ENCODE data around the gene HEMK1.

HEMK1 gene

DNA sequence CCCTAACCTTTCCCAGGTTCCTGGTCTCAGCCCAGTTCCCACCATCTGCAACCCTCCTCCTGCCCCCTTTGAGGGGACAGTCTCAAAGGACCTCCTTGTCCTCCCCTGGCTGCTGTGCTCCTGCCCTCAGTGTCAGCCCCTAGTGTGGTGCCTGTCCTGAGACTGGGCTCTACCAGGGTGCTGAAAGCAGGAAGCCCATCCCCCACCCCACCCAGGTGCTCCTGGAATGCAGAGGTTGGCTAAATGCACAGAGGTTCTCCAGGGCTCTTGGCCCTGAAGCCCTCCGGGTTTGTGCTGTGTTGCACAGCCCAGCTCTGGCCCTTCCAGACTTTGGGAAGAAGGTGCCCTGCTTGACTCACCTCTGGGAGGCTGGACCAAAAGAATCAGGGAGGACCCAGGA is 23.5 kb upstream of the HEMK1 start:
- DNase-seq: no peak

DNA sequence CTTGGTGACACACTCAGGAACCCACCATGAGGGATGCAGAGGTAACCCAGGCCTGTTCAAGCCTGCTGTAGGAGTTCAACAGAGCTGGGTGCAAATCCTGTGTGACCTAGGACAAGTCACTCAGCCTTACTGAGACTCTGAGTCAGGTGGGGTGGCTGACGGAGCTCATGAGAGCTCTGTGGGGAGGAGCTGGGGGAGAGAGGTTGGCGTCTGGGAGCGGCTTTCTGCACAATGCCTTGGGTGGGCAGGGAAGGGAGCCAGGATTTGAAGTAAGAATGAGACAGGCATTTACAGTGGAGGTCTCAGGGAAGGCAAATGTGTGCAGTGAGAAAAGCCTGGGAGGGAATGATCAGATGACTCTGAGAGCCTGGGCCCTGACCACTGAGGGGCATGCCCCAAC is 20.1 kb upstream of the HEMK1 start:
- no peak for DNase-seq

DNA sequence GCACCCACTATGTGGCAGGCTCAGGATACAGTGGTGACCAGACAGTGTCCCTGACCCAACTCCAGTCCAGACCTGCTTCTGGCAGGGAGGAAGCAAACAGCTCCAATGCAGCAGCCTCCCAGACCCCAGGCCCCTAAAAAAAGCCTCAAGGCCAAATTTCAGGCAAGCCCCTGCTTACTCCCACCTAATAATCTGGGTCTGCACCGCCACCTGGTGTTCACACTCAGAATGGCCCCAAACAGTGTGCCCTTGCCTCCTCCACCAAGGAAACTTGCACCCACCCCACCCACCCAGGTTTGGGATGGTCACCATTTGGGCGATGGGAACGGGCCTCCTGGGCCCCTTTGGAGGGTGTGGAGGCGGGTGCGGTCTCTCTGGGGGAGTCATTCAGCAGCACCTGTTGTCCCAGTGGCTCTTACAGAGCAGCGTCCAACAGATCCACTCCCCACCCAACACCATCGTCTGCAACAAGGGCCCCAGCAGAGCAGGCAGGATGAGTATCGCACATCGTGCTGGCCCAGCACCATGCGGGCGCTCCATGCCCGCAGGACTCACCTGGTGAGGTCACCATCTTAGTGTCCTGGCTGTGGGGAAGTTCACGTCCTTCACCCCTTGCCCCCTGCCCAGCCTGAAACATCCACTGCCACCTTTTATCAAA is 19.1 kb upstream of the HEMK1 start:
- peak; percentile 50 for DNase-seq

GRCh38 chr3:50551054-50551659 is 18.2 kb upstream of the HEMK1 start:
- no peak for DNase-seq

DNA sequence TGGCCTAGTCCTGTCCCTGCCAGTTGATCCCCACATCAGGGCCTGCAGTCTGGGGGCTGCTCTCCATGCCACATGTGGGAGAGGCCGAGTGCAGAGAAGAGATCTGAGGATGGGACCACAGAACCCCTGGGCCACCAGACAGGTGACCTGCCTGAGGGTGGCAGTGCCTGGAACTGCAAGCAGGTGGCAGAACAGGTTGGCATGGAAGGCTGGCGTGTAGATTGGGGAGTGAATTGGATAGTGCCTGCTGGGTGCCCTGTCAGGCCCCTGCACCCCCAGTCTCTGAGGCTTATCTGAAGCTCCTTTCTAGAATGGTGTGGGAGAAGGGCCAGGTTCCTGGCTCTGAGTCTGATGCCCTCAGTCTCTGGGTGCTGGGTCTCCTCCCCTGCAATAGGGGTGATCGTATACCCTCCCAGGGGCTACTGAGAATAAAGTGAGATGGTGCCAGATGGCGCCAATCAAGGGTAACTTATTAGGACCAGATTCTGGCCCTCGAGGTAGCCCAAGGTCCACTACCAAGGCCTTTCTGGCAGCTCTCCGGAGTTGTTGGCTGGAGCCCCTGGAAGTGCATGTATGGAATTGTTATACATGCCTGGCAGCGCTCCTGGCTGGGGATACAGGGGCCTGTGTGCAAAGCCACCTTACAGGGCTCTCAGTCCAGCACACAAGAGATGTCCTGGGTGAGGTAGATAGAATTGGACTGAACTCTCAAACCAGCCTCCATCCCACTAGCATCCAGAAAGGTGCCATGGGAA is 17.5 kb upstream of the HEMK1 start:
- DNase-seq: no peak

GRCh38 chr3:50552598-50552997 is 16.7 kb upstream of the HEMK1 start:
- no peak for DNase-seq

GRCh38 chr3:50554553-50554952 is 14.8 kb upstream of the HEMK1 start:
- no peak for DNase-seq

GRCh38 chr3:50557106-50557505 is 12.2 kb upstream of the HEMK1 start:
- DNase-seq: no peak

DNA sequence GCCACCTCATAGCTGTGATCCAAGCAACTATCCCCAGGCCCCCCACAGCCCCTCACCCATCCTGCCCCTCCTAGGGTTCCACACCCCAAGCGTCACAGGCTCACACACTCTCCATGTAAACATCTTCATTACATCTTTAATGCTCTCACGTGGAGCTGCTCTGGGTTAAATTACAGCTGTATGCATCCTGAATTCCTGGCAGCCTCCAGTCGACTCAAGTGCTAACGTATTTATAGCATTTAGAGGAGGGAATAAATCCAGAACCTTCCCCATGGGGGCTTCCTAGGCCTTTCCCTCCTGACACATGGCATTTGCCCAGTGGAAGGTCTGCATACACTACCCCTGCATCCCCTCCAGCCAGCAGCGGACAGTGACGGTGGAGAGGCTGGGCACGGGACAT is 11.4 kb upstream of the HEMK1 start:
- no peak for DNase-seq

GRCh38 chr3:50559702-50560101 is 9.6 kb upstream of the HEMK1 start:
- no peak for DNase-seq

- DNase-seq: no peak
Observed at GRCh38 chr3:50562861-50563260, 6.5 kb upstream of the HEMK1 start.

DNA sequence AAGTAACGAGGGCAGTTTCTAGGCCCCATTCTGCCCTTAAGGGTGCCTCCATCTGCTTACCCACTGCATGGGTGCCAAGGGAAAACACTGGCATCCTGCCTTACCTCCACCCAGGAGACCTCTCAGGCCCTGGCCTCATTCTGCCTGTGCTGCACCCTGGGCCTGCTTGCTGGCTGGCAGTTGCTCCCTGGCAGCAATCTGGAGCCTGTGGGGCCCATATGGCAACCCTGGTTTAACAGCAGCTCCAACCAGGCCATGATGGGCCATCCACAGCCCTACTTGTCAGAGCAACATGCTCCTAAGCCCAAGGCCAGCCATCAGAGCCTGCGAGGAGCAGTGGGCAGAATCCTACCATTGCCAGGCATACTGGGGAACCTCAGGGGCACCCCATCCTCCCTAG is 5.5 kb upstream of the HEMK1 start:
- no peak for DNase-seq

DNA sequence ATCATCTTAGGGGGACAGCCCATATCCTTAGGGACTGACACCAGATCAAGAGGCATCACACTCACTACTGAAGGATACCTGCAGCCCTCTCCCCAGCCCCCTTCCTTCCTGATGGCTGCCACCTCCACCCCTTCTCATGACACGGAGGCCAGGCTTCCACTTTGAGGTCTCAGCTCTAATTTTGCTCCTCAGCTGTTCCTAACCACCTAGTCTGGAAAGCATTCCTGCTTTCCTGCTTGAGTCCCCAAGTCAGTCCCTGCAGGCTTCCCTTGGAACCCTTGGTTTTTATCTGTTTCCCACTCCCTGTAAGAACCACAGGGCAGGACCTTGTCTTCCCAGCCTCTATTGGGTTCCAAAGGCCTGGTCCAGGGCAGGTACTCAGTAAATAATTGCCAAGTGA is 5.0 kb upstream of the HEMK1 start:
- no peak for DNase-seq

GRCh38 chr3:50567011-50567385 is 2.3 kb upstream of the HEMK1 start:
- no peak for DNase-seq

- DNase-seq: peak; percentile 95
Observed at GRCh38 chr3:50567386-50568167, 1.7 kb upstream of the HEMK1 start, which contains the start of gene C3orf18. Gene C3orf18 (minus strand): TSS chr3:50567747. CDS start chr3:50565699, 2,048 bp downstream.

- no peak for DNase-seq
Observed at GRCh38 chr3:50570508-50571279, 1.4 kb downstream of the HEMK1 start.

DNA sequence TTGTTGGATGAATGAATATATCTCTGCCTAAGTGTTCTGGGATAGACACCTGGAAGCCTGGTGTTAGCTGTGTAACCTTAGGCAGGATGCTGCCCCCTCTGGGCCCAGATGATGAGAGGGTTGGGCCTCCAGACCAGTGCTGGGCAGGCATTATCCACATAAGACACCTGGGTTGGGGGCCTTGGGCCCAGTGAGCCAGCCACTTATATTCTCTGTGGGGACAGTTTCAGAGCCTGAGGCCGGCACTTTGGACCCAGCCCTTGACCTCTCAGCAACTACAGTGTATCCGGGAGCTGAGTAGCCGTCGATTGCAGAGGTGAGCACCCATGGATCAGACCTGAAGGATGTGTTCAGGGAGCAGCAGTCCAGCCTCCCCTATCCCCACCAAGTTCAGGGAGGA is 2.2 kb downstream of the HEMK1 start:
- DNase-seq: no peak

- peak; percentile 75 for DNase-seq
Observed at GRCh38 chr3:50572158-50572557, 2.8 kb downstream of the HEMK1 start.

- peak; percentile 42 for DNase-seq
Observed at GRCh38 chr3:50572801-50573371, 3.6 kb downstream of the HEMK1 start.

DNA sequence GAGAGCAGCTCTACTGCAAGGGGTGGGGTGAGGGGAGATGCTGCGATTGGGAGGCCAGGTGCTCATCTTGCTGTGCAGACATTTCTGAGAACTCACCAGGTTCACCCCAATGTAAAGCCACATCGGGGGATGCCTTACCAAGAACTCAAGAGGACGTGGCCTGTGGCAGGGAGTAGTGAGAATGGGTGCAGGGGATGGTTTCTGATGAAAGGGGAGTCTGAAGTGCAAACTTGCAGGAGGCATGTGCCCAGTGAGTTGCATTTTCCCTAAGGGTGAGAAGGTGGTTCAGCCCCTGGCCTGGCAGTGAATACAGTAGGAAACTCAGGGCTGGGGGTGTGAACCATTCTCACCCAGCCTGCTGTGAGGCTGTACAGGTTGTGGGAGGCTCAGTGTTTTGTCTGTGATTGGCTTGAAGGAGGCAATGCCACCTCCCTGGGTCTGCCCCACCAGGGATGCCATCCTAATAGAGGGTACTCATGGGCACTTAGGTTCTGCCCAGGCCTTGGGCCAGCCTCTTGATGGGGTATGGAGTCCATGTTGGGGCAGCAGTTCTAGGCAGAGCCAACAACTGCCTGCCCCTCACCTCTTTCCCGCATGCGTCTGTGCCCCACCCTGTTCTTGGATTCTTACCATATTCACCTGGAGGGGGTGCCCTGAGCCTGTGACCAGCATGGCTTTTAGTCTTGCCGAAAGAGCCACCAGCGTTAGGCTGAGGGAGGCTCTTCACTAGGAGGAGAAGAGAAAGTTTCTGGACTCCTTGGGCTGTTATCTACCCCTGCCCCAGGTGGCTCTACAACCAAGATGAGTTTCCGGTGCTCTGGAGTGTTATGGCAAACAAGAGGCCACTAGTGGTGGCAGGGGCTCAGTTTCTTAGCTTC is 4.5 kb downstream of the HEMK1 start:
- peak; percentile 79 for DNase-seq

GRCh38 chr3:50574444-50574831 is 5.1 kb downstream of the HEMK1 start:
- no peak for DNase-seq
